SH-SY5Y (cell line): ENCODE measurements around the gene FAM169A.

Source experiments
- GATA2 ChIP-seq: IDR thresholded peaks from 2 replicates; pipeline ENCODE4 v1.6.1; 2011; ENCODE audit warnings: mild to moderate bottlenecking, low read depth, low read length
- GATA3 ChIP-seq: IDR thresholded peaks from 2 replicates; pipeline ENCODE4 v1.6.1; 2011; ENCODE audit warnings: low read depth, mild to moderate bottlenecking, low read length, moderate library complexity

Gene FAM169A

DNA sequence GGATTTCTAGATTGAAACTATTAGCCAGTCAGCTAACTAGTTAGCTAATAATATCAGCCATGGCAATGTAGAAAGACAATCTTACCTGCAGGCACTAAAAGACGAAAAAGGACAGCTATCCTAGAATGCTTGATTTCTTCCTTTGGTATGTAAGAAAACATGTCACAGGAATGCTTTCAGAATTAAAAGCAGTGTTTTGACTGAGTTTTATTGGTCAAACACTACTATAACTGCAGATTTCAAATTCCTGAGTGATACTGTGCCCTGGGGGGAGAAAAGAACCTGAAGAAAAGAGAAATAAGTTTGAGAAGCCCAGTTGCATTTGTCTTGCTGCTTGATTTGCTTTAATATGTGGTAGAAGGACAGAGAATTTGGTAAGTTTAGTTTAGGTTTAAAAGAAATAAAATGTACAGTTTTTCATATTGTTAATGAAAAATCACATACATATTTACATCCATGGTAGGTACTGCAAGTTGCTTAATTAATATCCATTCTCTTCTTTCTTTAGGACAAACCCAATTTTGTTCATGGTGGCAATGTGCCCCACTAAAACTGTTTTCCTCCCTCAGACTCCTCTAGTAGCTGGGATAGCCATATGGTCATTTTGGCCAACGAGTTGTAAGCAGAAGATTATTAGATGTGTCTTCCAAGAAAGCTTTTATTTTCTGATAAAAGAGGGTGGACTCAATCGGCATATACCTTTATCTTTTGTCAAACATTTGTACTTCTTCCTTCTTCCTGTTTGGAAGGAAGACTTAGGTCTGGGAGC is 4.3 kb upstream of the FAM169A start:
- no peak for TF ChIP-seq GATA3
- no peak for TF ChIP-seq GATA2

DNA sequence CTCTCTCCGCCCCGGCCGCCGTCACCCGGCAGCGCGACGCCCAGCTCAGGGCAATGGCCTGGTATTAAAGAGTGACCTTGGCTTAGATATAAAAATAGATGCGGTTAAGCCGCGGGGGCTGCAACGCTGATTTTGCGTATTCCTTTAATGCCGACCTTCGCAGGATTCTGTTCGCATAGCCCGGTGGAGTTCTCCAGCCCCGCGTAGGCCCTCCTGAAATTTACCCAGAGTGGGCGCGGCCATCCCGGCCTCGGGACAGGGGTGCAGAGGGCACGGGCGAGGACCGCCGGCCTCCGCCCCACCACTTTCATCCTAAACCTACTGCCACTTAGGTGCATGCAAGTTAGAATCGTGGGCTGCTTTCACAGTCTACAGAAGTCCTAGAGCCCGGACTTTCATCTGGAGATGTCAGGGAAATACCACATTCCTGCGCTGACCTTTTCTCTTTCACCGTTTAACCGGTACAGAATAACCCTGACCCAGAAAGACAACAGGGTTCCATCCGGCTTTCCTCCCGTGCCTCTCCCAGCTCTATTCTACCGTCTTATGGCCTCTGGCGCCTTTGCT is 492 bp upstream of the FAM169A start:
- TF ChIP-seq GATA3 (no peak), GATA2 (no peak)

DNA sequence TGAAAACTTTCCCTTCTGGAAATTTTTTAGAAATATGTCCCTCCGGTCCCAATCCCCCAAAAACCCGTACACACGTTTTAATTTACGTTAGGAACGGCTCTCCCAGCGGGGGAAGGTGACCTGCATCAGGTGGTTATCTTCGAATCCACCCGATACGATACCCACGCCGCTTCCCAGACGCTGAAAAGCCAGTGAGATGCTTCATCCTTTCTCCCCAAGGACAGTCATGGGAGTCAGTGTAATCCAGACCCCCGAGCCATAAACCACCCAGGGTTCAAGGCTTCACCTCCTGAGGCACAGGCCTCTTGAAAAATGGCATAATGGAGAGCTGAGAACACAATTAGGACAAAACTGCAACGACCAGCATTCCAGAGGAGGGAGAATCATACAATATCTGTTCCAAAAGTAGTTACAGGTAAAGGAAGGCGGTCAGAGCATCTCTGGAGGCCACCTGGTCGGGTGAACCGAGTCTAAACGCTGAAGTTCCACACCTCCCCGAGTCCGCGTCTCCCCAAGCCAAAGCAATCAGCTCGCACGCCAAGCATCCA is 857 bp downstream of the FAM169A start:
- TF ChIP-seq GATA2 (no peak), GATA3 (no peak)

DNA sequence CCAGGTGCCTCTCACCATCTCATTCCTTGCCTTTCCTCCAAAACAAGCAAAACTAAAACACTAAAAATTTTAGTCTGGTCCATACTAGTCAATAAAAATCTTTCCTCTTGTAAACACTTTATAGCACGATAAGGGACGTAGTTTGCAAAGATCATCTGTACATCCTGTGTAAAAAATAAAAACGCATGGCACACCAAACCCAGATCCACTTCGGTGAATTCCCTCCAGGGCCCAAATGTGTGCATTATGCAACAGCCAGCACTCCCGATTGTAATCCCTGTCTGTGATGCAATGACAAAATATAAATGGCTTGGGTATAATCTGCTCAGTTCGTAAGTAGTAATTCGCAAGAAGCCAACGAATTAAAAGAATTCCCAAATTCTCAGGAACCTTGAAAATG is 1.4 kb downstream of the FAM169A start:
- TF ChIP-seq GATA2 (no peak), GATA3 (no peak)

DNA sequence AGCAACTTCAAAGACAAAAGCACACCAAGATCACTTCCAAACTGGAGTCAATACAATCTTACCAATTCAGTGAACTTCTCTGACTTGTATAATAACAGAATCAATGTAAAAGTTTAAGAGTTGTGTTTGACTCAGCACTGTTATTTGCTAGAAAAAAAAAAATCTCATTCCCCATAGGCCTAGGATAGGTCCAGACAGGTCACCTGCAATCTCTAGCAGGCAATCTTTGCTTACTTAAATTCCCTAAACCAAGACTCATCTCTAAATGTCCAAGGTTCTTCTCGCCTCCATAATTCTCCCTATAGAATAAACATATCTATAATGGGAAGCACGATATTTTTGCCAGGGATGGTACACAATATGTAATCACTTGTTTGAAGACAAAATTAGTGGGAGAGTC is 2.5 kb downstream of the FAM169A start:
- TF ChIP-seq GATA2 (no peak), GATA3 (no peak)

DNA sequence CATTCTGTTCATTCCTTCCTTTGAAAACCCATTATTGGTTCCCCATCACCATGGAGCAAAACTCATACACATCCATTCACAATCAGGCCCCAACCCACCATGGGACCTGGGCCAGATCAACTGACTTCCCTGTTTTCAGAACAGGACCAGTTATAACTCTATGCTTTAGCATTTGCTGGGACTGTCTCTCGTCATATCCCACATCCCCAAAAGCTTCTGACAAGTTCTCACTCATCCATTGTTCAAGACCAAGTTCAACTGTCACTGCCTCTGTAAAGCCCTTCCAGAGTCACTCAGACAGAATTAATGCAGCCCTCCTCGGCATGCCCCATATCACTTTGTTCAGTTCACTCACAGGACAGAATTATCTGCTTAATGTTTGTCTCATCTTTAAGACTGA is 4.0 kb downstream of the FAM169A start:
- TF ChIP-seq GATA3 (no peak), GATA2 (no peak)

DNA sequence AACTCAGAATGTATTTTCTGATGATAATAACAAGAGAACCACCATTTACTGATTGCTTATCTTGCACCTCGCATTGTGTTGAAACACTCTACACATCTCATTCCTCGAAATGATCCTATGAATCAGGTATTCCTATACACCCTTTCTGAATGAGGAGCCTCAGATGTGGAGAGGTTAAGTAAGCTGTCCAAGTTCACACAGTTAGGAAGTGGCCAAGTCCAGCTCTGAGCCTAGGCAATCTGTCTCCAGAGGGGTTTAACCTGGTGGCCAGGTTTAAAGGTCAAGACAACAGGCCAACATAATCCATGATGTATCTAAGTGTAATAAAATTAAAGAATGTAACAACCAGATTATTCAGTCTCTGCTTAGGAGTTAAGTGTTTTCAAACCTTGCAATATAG is 12.9 kb downstream of the FAM169A start:
- TF ChIP-seq GATA3 (no peak), GATA2 (no peak)

DNA sequence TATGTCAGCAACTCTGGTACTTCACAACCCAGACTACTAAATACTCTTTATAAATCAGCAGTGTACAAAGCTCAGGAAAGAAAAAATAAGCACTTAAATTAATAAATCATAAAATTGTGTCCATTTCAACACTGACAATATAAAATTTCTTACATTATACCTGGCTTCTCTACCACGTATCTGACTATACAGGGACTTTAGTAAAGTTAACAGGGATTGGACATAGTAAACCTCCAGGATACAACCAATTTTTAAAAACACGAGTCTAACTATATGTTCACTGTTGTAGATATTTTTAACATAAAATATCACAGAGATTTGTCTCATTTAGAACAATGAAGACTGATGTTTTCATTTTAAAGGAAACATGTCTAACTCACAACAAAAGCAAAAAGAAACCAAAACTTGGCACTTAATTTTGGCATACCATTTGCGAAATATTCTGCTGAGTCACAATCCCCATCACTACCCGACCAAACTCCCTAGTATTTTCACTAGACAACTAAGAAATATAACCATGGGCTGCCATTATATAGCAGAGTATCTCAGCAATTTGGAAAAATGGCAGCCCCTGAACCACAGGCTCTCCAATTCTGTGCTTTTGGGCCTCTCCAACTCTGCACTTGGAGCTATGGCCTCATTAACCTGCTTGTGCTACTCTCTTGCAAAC is 14.4 kb downstream of the FAM169A start:
- no peak for TF ChIP-seq GATA3
- TF ChIP-seq GATA2 = no peak

DNA sequence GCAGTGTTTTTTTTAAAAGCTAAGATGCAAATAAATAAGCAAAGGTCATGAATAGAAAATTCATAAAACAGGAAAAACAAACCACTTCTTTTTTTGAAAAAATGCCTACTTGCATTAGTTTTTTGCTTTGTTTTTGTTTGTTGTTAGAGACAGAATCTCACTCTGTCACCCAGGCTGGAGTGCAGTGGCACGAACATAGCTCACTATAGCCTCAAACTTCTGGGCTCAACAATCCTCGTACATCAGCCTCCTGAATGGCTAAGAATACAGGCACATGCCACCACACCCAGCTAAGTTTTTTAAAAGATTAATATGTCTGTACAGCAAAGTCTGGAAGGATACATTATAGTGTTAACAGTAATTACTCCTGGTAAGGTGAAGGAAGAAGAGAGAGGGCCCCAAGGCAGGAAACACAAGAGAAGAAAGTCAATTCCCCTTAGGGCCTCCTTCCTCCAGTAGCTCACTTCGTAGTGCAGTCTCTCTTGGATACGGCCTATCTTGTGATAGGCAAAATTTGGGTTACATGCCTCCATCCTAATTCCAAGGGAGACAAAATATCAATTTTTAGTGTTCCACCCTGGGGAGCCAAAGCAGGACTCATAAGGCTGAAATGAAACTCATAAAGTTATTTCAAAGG is 15.3 kb downstream of the FAM169A start:
- TF ChIP-seq GATA3 = no peak
- TF ChIP-seq GATA2 = no peak

DNA sequence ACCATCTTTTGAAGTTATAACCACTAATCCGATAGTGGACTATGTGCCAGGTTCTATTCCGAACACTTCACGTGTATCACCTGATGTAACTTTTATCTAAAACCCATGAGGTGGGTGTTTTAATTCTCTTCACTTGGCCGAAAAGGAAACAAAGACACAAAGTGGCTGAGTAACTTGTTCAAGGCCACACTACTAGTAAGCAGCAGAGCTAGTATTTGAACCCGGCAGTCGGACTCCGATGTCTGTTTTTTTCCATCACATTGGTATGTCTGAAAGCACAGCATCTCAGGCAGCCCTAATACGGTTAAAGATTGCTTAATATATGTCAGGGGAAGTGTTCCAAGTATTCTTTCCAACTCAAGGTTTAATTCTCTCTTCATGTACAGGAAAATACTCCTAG is 16.2 kb downstream of the FAM169A start:
- TF ChIP-seq GATA3 (no peak), GATA2 (no peak)

DNA sequence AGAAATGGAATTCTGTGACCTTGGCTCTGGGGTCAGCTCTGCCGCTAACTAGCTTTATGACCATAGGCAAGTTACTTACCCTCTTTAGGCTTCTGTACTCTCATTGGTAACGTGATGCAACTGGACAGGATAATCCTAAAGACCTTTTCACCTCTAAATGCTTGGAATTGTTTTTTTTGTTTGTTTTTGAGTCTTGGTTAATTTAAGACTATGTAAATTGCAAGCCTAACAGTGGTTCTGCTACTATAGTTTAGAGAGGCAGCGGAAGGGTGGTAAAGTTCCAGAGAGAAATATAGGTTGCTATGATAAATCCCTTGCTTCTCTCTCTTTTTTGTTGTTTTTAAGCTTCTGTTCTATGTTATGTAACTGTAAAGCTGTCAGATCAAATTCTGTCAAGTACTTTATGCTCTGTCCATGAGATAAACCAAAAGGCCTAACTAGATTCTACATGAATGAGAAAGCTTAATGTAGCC is 17.6 kb downstream of the FAM169A start:
- TF ChIP-seq GATA3 = no peak
- no peak for TF ChIP-seq GATA2

DNA sequence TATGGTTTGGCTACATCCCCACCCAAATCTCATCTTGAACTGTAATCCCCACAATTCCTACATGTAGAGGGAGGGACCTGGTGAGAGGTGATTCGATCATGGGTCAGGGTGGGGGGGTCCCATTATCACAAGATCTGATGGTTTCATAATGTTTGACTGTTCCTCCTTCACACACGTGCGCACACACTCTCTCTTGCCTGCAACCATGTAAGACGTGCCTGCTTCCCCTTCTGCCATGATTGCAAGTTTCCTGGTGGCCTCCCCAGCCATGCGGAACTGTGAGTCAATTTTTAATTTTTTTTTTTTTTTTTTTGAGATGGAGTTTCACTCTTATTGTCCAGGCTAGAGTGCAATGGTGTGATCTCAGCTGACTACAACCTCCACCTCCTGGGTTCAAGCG is 27.0 kb downstream of the FAM169A start:
- TF ChIP-seq GATA2 = no peak
- no peak for TF ChIP-seq GATA3

DNA sequence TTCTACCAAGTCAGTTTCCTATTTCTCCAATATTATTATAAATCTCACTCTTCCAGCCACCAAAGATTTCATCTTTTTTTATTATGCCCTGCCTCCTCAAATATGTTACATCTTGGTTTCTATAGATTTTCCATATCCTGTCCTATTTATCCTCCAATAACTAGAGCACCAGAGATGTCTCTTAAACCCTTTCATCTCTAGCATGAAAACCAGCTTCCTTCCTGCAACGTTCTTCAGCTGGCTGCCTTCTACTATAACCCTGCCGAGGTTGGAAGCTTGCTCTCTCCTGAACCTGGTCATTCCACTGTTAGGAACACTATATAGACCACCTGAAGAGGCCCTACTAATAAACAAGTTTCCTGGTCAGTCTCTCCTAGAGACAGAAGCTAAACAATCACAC is 27.9 kb downstream of the FAM169A start:
- TF ChIP-seq GATA2 = no peak
- no peak for TF ChIP-seq GATA3

DNA sequence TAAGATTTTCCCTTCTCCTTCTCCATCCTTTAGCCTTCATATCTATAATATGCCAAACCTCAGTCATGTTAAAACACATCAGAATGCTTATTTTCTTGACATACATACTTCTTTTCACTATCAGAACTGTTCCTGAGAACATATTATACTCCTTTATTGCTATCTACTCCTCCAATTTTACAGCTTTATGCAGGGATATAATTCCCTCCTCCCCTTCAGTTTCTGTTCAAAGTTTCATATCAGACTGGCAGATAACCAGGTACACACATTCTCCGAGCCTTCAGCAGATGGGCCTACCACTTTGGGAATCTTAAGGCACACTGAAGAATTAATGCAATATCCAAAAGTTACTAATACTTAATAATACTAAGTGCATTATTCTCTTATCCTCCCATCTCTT is 29.1 kb downstream of the FAM169A start:
- no peak for TF ChIP-seq GATA2
- no peak for TF ChIP-seq GATA3
